RWPE1 (cell line): ENCODE data around the gene INSM1.

ENCODE experiments used
- CTCF ChIA-PET: fragments of 350-600 bp; sonication (Branson Sonifier 250); formaldehyde crosslinking; extraction: SDS; loops from one replicate; lab custom pipeline; 2021; lab: Yijun Ruan, JAX
- POLR2A ChIA-PET: fragments of 400-600 bp; formaldehyde crosslinking; extraction: SDS; loops from one replicate; lab custom pipeline; 2020; ENCODE audit warnings: antibody characterized with exemption; ENCODE audit not compliant: low non-redundant PET; lab: Yijun Ruan, JAX
- DNase-seq: peaks from one replicate; pipeline ENCODE4 v3.0.0; 2012; ENCODE audit warnings: low spot score
- H3K27ac ChIP-seq: fragments of 450-650 bp; 2 replicates; pipeline ENCODE4 v1.5.1; 2017
- TF ChIP-seq, protein P1 (sequence below): fragments of 450-650 bp; conservative IDR thresholded peaks from 2 replicates; pipeline ENCODE4 v1.5.1; 2017; ENCODE audit warnings: low read depth, mild to moderate bottlenecking

Gene INSM1

DNA sequence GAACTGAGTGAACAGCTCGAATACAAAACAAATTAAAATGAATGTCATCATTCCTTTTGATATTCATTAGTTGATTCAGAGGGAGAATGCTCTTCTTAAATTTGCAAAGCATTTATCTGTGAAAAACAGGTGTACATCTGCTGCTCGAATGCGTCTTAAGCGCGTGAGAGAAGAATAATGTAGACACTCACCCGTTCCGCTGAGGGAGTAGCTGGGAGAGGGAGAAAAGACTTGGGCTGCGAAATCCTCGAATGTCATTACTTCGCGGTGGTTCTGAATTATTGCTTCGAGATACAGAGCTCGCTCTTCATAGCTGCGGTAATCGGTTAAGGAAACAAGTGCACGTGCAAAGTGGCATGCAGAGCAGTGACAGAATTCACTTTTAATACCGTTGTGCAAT, 43.9 kb downstream of the INSM1 start:
- CTCF ChIA-PET = no interaction called here
- POLR2A ChIA-PET = no interaction called here
- TF ChIP-seq, protein P1, sequence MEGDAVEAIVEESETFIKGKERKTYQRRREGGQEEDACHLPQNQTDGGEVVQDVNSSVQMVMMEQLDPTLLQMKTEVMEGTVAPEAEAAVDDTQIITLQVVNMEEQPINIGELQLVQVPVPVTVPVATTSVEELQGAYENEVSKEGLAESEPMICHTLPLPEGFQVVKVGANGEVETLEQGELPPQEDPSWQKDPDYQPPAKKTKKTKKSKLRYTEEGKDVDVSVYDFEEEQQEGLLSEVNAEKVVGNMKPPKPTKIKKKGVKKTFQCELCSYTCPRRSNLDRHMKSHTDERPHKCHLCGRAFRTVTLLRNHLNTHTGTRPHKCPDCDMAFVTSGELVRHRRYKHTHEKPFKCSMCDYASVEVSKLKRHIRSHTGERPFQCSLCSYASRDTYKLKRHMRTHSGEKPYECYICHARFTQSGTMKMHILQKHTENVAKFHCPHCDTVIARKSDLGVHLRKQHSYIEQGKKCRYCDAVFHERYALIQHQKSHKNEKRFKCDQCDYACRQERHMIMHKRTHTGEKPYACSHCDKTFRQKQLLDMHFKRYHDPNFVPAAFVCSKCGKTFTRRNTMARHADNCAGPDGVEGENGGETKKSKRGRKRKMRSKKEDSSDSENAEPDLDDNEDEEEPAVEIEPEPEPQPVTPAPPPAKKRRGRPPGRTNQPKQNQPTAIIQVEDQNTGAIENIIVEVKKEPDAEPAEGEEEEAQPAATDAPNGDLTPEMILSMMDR = no peak

DNA sequence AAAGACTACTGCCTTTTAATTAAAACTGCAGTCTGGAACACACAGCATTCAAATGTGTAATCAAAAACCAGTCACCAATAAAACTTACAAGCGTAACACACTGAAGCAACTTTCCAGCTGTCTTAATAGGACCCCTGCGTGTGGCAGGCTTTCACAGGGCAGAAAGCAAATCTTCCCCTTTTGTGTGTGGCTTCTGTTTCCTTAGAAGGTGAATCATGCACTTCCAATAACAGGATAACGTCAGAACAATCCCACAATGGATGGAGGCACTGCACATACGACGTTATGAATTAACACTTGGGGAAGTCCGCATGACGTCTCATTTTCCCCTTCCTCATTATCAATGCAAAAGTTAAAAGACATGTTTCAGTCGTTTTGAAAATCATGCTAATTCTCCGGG, 44.8 kb downstream of the INSM1 start:
- H3K27ac ChIP-seq = no peak overlapping the region

More for the DNA sequence above, 43.9 kb downstream of the INSM1 start:
- H3K27ac ChIP-seq = no peak overlapping the region
- no peak for DNase-seq

DNA sequence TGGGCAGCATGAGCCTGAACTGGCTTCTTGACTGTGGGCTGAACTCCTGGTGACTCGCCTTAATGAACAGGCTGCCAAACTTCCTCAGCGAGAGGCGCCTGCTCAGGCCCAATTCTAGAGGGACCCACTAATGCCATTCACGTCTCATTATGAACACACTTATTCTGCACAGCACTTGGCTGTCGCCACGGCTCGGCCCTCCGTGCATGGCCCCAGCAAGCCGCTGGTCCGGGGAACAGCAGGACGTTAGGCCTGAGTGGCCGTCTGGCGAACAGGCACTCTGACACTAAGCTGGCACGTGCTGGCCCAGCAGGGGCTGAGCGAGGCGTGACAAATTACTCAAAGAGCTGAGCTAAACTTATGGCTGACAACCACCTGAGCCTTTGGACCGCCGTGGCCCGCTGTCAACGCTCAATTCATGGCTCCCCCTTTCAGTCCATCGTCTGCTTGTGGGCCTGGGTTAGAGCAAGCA, 45.9 kb downstream of the INSM1 start:
- no peak overlapping the region for H3K27ac ChIP-seq
- DNase-seq = no peak
- TF ChIP-seq, protein P1 = no peak
- POLR2A ChIA-PET = no interaction called here
- CTCF ChIA-PET = no interaction called here

More for the DNA sequence above, 44.8 kb downstream of the INSM1 start:
- CTCF ChIA-PET = interaction anchor here (0.5 kb wide), 1 partner anchor 1937 kb away, joined by 5 read pairs; no protein-coding TSS in a partner anchor
- DNase-seq = no peak
- TF ChIP-seq, protein P1 = no peak
- POLR2A ChIA-PET = no interaction called here

DNA sequence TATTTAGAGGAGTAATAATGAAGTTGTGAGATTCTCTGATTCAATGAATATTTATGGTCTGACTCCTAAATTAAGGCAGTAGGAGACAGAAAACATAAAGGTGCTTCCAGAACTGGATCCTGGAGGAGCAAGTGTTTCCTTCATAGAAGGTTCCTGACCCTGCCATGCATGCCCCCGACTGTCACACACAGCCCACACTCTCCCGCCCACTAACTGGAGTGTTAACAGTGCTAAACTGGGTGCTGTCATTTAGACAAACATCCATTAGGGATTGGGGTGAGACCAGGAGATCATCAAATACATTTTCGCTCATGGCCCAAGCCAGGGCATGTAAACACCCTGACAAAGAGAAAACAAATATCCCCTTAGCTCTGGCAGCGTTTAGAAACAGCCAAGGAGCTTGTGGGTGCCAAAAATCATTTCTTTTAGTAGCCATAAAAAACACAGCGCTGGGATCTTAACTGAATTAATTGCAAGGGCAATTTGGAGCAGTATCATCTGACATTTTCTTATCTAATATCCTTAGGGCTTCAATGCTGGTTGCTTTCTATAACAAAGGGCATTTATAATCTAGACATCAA, 46.8 kb downstream of the INSM1 start:
- ChIA-PET CTCF (no interaction called here), POLR2A (no interaction called here)
- no peak for DNase-seq
- no peak overlapping the region for H3K27ac ChIP-seq
- TF ChIP-seq, protein P1 = no peak

DNA sequence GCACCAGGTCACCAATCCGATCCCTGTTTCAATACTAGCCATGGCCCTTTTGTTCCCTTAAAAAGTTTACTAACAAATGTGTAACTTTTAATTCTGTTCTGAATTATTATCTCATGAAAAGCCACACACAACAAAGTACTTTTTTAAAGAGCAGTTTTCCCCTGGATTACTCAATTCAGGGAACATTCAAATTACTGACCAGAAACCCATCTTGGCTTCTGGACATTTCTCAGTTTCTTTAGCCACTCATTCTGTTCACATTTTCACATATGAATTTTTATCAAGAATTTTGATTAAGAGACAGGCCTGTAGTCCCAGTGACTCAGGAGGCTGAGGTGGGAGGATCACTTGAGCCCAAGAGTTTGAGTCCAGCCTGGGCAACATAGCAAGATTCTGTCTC, 47.4 kb downstream of the INSM1 start:
- H3K27ac ChIP-seq = no peak overlapping the region
- no peak for DNase-seq
- ChIA-PET CTCF (no interaction called here), POLR2A (no interaction called here)
- TF ChIP-seq, protein P1 = no peak

DNA sequence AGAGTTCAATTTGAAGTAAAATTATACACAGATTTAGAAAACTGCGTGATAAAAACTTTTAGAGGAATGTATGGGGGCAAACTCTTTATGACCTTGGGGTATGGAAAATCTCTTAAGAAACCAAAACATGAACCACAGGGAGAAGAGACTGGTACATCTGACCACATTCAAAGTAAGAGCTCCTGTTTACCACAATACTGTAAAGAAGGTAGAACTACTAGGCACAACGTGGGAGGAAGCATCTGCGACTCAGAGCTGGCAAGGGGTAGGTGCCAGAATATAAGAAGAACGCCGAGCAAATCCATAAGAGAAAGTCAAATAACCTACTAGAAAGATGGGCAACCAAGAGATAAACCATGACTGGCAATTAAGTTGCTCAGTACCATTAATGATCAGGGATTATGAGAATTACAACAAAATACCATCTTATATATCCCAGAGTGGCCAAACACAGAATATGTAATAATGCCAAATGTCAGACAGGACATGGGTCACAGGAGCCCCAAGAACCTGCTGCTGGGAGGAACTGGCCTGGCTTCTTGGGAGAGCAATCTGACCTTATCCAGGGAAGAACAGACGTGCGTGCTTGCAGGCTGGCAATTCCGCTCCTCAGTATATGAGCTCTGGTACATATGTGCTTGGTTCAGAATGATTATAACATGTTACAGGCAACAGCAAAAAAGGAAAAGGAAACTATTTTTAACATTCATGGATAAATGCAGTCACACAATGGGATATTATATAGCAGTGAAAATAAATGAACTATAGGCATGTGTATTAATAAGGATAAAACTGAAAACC, 50.2 kb downstream of the INSM1 start:
- H3K27ac ChIP-seq = no peak overlapping the region
- TF ChIP-seq, protein P1 = no peak
- ChIA-PET POLR2A (no interaction called here), CTCF (interaction anchor here (0.5 to 1.0 kb wide), 2 partner anchors 30 to 401 kb away, joined by 3 to 6 read pairs; no protein-coding TSS in a partner anchor)
- no peak for DNase-seq
